ENCODE data around the gene PCDHA9.

Gene PCDHA9

GRCh38 chr5:140877262-140877581, 29.0 kb downstream of the PCDHA9 start:
- DNase-seq = no peak

DNA sequence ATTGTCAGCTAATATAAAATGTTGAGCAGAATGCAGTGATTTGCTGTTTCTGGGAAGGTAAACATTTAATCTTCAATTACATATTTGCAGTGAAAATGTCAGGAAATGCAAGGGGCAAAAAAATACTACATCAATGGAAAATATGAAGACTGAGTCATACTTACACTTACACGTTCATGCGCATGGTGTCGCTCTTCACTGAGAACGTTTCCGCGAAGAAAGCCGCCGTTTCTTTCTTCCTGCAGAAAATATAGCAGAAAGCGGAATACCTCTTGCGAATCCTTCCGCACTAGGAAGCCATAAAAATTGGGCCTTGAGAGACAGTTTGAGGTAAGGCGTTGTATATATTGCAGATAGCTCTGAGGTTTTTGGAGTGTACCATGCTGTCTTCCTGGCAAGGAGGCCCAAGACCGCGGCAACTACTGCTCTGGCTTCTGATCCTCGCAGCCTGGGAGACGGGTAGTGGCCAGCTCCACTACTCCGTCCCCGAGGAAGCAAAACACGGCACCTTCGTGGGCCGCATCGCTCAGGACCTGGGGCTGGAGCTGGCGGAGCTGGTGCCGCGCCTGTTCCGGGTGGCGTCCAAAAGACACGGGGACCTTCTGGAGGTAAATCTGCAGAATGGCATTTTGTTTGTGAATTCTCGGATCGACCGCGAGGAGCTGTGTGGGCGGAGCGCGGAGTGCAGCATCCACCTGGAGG, 33.9 kb downstream of the PCDHA9 start, which contains the start of gene PCDHA13:
Gene PCDHA13 (plus strand): TSS at position 236 of the 702 bp plus-strand sequence. CDS start 145 bp downstream, at position 381.
- no peak for DNase-seq

- DNase-seq = no peak
Observed at GRCh38 chr5:140882591-140882899, 34.4 kb downstream of the PCDHA9 start.

DNA sequence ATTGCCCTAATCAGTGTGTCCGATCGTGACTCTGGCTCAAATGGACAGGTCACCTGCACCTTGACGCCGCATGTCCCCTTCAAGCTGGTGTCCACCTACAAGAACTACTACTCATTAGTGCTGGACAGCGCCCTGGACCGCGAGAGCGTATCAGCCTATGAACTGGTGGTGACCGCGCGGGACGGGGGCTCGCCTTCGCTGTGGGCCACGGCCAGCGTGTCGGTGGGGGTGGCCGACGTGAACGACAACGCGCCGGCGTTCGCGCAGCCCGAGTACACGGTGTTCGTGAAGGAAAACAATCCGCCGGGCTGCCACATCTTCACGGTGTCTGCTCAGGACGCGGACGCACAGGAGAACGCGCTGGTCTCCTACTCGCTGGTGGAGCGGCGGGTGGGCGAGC, 35.2 kb downstream of the PCDHA9 start:
- DNase-seq = no peak

GRCh38 chr5:140883927-140884697, 35.9 kb downstream of the PCDHA9 start:
- DNase-seq = no peak

All from NCI-H2107 (cell line).